Common myeloid progenitor, CD34-positive (primary cell): ENCODE measurements around the gene ZC3H4.
"Not testable (repeated sequence)": the region's sequence is repeated elsewhere in the genome, so short reads cannot be mapped to it uniquely, and the experiment has no call there.

Source experiments
- CTCF ChIA-PET: fragments of 350-600 bp; sonication (Branson Sonifier 250); formaldehyde crosslinking; loops from one replicate; lab custom pipeline; 2021; ENCODE audit warnings: antibody characterized with exemption; lab: Charles Lee
- POLR2A ChIA-PET: fragments of 350-600 bp; sonication (Branson Sonifier 250); formaldehyde crosslinking; loops from one replicate; lab custom pipeline; 2021; ENCODE audit warnings: antibody characterized with exemption; lab: Charles Lee
- DNase-seq, 3 donors: peaks; one replicate each; pipeline versions ENCODE4 v3.0.0 to v3.0.0-alpha.2; 2013
- H3K27ac ChIP-seq, 2 experiments: 1 replicate in 1 of 2; 2 replicates in 1 of 2; pipeline ENCODE4 v1.7.0; 2013; ENCODE audit warnings: inconsistent platforms in 2 of 2, low read length in 2 of 2, mild to moderate bottlenecking in 2 of 2, low read depth in 1 of 2, moderate library complexity in 1 of 2; ENCODE audit not compliant: severe bottlenecking in 2 of 2, insufficient read depth in 1 of 2, poor library complexity in 1 of 2
- H3K27me3 ChIP-seq, 5 experiments: replicated peaks in 2 of 5; 1 replicate in 3 of 5; 2 replicates in 2 of 5; pipeline versions ENCODE4 v1.6.1 to v1.7.0; 2013; ENCODE audit warnings: low read length in 4 of 5, mild to moderate bottlenecking in 2 of 5, moderate library complexity in 2 of 5, inconsistent platforms in 1 of 5; ENCODE audit not compliant: insufficient read depth in 5 of 5, control insufficient read depth in 4 of 5
- H3K36me3 ChIP-seq, 4 experiments: 1 replicate in 2 of 4; 2 replicates in 2 of 4; pipeline versions ENCODE4 v1.6.1 to v1.7.0; 2013; ENCODE audit warnings: low read length in 3 of 4, control low read depth in 1 of 4, mild to moderate bottlenecking in 1 of 4; ENCODE audit not compliant: control insufficient read depth in 4 of 4, insufficient read depth in 4 of 4
- H3K4me1 ChIP-seq, 4 experiments: 1 replicate in 3 of 4; 2 replicates in 1 of 4; pipeline versions ENCODE4 v1.6.1 to v1.7.1; 2013; ENCODE audit warnings: low read length in 3 of 4, mild to moderate bottlenecking in 3 of 4, control low read depth in 1 of 4, inconsistent platforms in 1 of 4, moderate library complexity in 1 of 4; ENCODE audit not compliant: control insufficient read depth in 4 of 4, insufficient read depth in 4 of 4; ENCODE audit errors: control extremely low read depth in 1 of 4
- H3K4me3 ChIP-seq, 7 experiments: 1 replicate in 4 of 7; 2 replicates in 3 of 7; pipeline versions ENCODE4 v1.5.1 to v1.7.0; 2013; ENCODE audit warnings: mild to moderate bottlenecking in 7 of 7, low read length in 6 of 7, moderate library complexity in 6 of 7, inconsistent platforms in 2 of 7, low read depth in 2 of 7, control low read depth in 1 of 7; ENCODE audit not compliant: insufficient read depth in 4 of 7, control insufficient read depth in 1 of 7; ENCODE audit errors: extremely low read depth in 1 of 7
- H3K9me3 ChIP-seq, 5 experiments: 1 replicate in 4 of 5; 2 replicates in 1 of 5; pipeline versions ENCODE4 v1.6.1 to v1.7.1; 2013; ENCODE audit warnings: low read length in 4 of 5, mild to moderate bottlenecking in 2 of 5, inconsistent platforms in 1 of 5, low read depth in 1 of 5, moderate library complexity in 1 of 5; ENCODE audit not compliant: control insufficient read depth in 4 of 5, insufficient read depth in 2 of 5; ENCODE audit errors: control extremely low read depth in 1 of 5
- WGBS: methylation state at CpG from one replicate; pipeline ENCODE4 v1.1.5; 2013; ENCODE audit not compliant: insufficient coverage; 5-methylcytosine and 5-hydroxymethylcytosine counted together

The ZC3H4 gene

DNA sequence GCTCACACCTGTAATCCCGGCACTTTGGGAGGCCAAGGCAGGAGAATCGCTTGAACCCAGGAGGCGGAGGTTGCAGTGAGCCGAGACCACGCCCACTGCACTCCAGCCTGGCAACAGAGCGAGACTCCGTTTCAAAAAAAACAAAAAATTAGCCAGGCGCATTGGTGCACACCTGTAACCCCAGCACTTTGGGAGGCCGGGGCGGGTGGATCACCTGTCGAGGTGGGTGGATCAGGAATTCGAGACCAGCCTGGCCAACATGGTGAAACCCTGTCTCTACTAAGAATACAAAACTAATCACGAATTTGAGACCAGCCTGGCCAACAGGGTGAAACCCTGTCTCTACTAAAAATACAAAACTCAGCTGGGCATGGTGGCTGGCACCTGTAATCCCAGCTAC lies 35.2 kb downstream of the ZC3H4 start:
- H3K9me3 ChIP-seq, H3K27ac ChIP-seq, H3K27me3 ChIP-seq, DNase-seq, H3K4me3 ChIP-seq, POLR2A ChIA-PET: not testable (repeated sequence)
- peaks cover 7 to 24% (median 23%) of the 10 kb centered on the region in 4 experiments for H3K4me1 ChIP-seq
- WGBS = 98% methylated on average over 9 of the region's 13 CpGs
- CTCF ChIA-PET = interaction anchor here (0.7 to 7.2 kb wide), 7 partner anchors 13 to 67 kb away, joined by 3 to 116 read pairs (median 4); partner anchors contain the start of gene ZC3H4
- H3K36me3 ChIP-seq = peaks cover 9 to 71% (median 51%) of the 10 kb centered on the region in 4 experiments

- Histone ChIP-seq H3K27me3 (no peaks in the 10 kb centered on the region), H3K4me3 (no peak overlapping the region), H3K4me1 (peaks cover 7 to 24% (median 23%) of the 10 kb centered on the region in 4 experiments), H3K36me3 (peaks cover 3 to 65% (median 42%) of the 10 kb centered on the region in 4 experiments), H3K9me3 (no peaks in the 10 kb centered on the region), H3K27ac (no peak overlapping the region)
- 96% methylated on average over 4 of the region's 13 CpGs for WGBS
- ChIA-PET POLR2A (no interaction called here), CTCF (interaction anchor here (0.8 to 1.0 kb wide), 2 partner anchors 16 to 50 kb away, joined by 3 read pairs; no protein-coding TSS in a partner anchor)
- peak in 1 of 3 donors; percentile 24 for DNase-seq
Measured at GRCh38 chr19:47075941-47076340, 37.6 kb downstream of the ZC3H4 start.

DNA sequence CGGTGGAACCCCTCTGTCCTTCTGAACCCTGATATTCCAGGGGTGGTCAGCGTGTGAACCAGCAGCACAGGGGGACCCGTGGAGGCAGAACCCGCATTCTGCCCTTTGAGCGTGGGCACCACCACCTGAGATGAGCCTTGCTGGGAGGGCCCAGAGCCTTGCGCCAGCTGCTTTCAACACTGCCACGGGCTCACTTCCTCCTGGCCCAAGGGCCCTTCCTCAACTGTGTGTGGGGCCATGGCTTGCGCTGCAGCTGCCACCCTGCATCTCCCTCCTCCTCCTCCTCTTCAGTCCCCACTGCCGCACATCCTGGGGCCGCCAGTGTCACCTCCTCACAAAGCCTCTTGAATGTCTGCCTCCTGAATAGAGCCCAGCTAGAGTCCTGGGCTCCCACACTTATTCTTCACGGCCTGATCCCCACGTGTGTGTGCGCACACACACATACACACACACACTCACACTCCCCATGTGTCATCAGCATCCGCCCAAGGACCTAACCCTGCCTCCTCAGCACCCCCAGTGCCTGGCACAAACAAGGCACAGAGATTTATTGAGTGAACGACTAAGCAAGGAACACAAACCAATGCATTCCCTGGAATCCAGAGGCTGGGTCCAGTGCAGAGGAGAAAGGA lies 38.3 kb downstream of the ZC3H4 start:
- H3K9me3 ChIP-seq = no peaks in the 10 kb centered on the region
- H3K4me3 ChIP-seq = peak overlapping the region in 2 of 7 experiments; percentile 19 to 25
- H3K27me3 ChIP-seq = no peaks in the 10 kb centered on the region
- ChIA-PET POLR2A (no interaction called here), CTCF (interaction anchor here (0.6 to 0.9 kb wide), 3 partner anchors 50 to 633 kb away, joined by 3 read pairs; no protein-coding TSS in a partner anchor)
- H3K36me3 ChIP-seq = peaks cover 4 to 68% (median 45%) of the 10 kb centered on the region in 4 experiments
- peak in 2 of 3 donors; percentile 66 to 77 for DNase-seq
- H3K4me1 ChIP-seq = peaks cover 7 to 24% (median 23%) of the 10 kb centered on the region in 4 experiments
- H3K27ac ChIP-seq = peak overlapping the region; percentile 50 to 72
- 54% methylated on average over 14 of the region's 15 CpGs for WGBS

- H3K27ac ChIP-seq = peak overlapping the region; percentile 50 to 72
- DNase-seq = peak in 2 of 3 donors; percentile 80 to 87
- no peaks in the 10 kb centered on the region for H3K27me3 ChIP-seq
- peaks cover 7 to 24% (median 23%) of the 10 kb centered on the region in 4 experiments for H3K4me1 ChIP-seq
- WGBS = 12% methylated on average over 9 of the region's 9 CpGs
- no peaks in the 10 kb centered on the region for H3K9me3 ChIP-seq
- CTCF ChIA-PET = interaction anchor here (0.9 kb wide), 2 partner anchors 51 to 59 kb away, joined by 3 read pairs; no protein-coding TSS in a partner anchor
- POLR2A ChIA-PET = no interaction called here
- H3K36me3 ChIP-seq = peaks cover 5 to 68% (median 46%) of the 10 kb centered on the region in 4 experiments
- peak overlapping the region in 2 of 7 experiments; percentile 25 to 26 for H3K4me3 ChIP-seq
Measured at GRCh38 chr19:47074621-47075020, 39.0 kb downstream of the ZC3H4 start.

DNA sequence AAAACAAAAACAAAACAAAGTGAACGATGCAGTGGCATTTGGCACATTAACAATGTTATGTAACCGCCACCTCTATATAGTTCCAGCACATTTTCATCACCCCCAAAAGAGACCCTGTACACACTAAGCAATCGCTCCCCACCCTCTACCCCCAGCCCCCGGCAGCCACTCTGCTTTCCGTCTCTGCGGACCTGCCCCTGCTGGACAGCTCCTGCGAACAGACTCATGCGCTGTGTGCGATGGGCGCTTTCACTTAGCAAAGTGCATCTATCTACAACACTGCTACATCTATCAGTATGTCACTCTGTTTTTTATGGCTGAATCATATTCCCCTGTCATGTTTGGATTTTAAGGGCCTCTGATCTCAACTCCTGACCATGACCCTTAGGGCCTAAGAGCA lies 40.0 kb downstream of the ZC3H4 start:
- POLR2A ChIA-PET = no interaction called here
- no peaks in the 10 kb centered on the region for H3K9me3 ChIP-seq
- CTCF ChIA-PET = interaction anchor here (1.5 kb wide), 1 partner anchor 52 kb away, joined by 5 read pairs; no protein-coding TSS in a partner anchor
- no peak for DNase-seq
- no peaks in the 10 kb centered on the region for H3K27me3 ChIP-seq
- H3K27ac ChIP-seq = no peak overlapping the region
- peaks cover 9 to 77% (median 50%) of the 10 kb centered on the region in 4 experiments for H3K36me3 ChIP-seq
- peaks cover 7 to 24% (median 23%) of the 10 kb centered on the region in 4 experiments for H3K4me1 ChIP-seq
- WGBS = 98% methylated on average over 9 of the region's 10 CpGs
- H3K4me3 ChIP-seq = no peak overlapping the region

DNA sequence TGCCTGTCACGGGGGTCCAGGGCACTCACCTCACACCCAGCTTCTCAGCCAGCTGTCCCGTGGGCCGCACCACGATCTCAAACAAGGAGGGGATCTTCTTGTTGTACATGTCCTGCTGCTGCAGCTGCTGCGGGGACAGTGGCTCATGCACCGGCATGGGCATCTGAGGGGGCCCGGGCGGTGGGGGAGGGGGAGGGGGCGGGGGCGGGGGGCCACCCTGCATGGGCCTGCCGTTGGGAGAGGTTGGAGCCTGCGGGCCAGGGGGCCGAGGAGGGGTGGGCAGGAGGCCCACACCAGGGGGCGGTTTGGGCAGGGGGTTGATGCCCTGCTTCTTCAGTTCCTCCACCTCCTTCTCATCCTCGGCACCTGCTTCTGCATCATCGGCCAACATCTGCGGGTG lies 41.3 kb downstream of the ZC3H4 start:
- no peak for DNase-seq
- H3K4me3 ChIP-seq = no peak overlapping the region
- POLR2A ChIA-PET = no interaction called here
- H3K27ac ChIP-seq = no peak overlapping the region
- whole genome bisulfite sequencing = 100% methylated on average over 3 of the region's 17 CpGs
- peaks cover 11 to 85% (median 54%) of the 10 kb centered on the region in 4 experiments for H3K36me3 ChIP-seq
- no peaks in the 10 kb centered on the region for H3K27me3 ChIP-seq
- H3K9me3 ChIP-seq = no peaks in the 10 kb centered on the region
- peaks cover 7 to 24% (median 23%) of the 10 kb centered on the region in 4 experiments for H3K4me1 ChIP-seq
- CTCF ChIA-PET = interaction anchor here (0.8 to 1.5 kb wide), 3 partner anchors 22 to 54 kb away, joined by 3 to 5 read pairs (median 4); no protein-coding TSS in a partner anchor

DNA sequence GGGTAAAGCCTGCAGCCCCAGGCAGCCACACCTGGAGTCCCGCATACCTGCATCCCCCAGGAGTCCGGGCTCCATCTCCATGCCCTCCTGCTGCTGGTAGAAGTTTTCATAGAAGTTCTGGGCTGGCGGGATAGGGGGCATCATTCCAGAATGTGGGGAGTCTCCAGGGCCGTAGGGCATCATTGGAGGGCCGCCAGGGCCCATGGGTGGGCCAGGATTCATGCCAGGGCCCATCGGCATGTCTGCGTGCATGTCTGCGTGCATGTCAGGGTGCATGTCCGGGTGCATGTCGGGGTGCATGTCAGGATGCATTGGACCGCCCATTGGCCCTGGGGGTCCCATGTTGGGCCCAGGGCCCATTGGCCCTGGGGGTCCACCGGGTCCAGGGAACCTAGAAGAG lies 41.8 kb downstream of the ZC3H4 start:
- H3K9me3 ChIP-seq = no peaks in the 10 kb centered on the region
- CTCF ChIA-PET = no interaction called here
- H3K36me3 ChIP-seq = peaks cover 11 to 88% (median 55%) of the 10 kb centered on the region in 4 experiments
- H3K27ac ChIP-seq = no peak overlapping the region
- H3K4me3 ChIP-seq = no peak overlapping the region
- no peak for DNase-seq
- H3K27me3 ChIP-seq = no peaks in the 10 kb centered on the region
- H3K4me1 ChIP-seq = peaks cover 7 to 24% (median 23%) of the 10 kb centered on the region in 4 experiments
- POLR2A ChIA-PET = no interaction called here
- WGBS = 96% methylated on average over 8 of the region's 12 CpGs
